Right lung (tissue), 5 donors: Measurements from ENCODE around the gene OS9. TPM values are rescaled to one million over a fixed set of nuclear protein-coding genes. Genes with fewer than 3 reads are reported as not detected.
"Not testable (repeated sequence)": the region's sequence is repeated elsewhere in the genome, so short reads cannot be mapped to it uniquely, and the experiment has no call there.

Experiments used
- DNase-seq, 2 donors: peaks; one replicate each; pipeline ENCODE4 v3.0.0-alpha.2; 2013
- polyA plus RNA-seq, 5 donors: library from polyadenylated mRNA; unstranded; fragments of 120-200 nt; gene quantifications; one replicate each; pipeline versions ENCODE4 v1.2.1 to v1.2.3, GENCODE V29; 2013; ENCODE audit warnings: inconsistent platforms in 1 of 5, low replicate concordance in 1 of 5; ENCODE audit not compliant: insufficient read length in 5 of 5, insufficient read depth in 1 of 5

The OS9 gene
- polyA plus RNA-seq, 5 donors, result 194 to 241 (median 220) TPM

DNA sequence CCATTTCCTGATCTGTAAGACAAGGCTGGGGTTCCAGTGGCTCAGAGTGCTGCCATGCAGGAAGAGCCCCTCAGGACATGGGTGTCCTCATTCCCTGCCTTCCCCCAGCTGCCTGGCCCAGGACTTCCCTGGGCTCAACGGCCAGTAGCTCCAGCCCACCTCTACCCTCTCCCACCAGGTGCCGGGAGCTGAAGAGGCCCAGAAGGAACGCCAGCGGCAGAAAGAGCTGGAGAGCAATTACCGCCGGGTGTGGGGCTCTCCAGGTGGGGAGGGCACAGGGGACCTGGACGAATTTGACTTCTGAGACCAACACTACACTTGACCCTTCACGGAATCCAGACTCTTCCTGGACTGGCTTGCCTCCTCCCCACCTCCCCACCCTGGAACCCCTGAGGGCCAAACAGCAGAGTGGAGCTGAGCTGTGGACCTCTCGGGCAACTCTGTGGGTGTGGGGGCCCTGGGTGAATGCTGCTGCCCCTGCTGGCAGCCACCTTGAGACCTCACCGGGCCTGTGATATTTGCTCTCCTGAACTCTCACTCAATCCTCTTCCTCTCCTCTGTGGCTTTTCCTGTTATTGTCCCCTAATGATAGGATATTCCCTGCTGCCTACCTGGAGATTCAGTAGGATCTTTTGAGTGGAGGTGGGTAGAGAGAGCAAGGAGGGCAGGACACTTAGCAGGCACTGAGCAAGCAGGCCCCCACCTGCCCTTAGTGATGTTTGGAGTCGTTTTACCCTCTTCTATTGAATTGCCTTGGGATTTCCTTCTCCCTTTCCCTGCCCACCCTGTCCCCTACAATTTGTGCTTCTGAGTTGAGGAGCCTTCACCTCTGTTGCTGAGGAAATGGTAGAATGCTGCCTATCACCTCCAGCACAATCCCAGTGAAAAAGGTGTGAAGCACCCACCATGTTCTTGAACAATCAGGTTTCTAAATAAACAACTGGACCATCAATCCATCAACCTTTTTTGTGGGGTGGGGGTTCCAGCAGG is 27.0 kb downstream of the OS9 start:
- DNase-seq, result no peak

- DNase-seq, result not testable (repeated sequence)
Measured at GRCh38 chr12:57721846-57722608, 28.1 kb downstream of the OS9 start.

GRCh38 chr12:57722716-57723629 is 29.0 kb downstream of the OS9 start:
- no peak for DNase-seq

GRCh38 chr12:57723630-57723962 is 29.7 kb downstream of the OS9 start:
- DNase-seq, result no peak

DNA sequence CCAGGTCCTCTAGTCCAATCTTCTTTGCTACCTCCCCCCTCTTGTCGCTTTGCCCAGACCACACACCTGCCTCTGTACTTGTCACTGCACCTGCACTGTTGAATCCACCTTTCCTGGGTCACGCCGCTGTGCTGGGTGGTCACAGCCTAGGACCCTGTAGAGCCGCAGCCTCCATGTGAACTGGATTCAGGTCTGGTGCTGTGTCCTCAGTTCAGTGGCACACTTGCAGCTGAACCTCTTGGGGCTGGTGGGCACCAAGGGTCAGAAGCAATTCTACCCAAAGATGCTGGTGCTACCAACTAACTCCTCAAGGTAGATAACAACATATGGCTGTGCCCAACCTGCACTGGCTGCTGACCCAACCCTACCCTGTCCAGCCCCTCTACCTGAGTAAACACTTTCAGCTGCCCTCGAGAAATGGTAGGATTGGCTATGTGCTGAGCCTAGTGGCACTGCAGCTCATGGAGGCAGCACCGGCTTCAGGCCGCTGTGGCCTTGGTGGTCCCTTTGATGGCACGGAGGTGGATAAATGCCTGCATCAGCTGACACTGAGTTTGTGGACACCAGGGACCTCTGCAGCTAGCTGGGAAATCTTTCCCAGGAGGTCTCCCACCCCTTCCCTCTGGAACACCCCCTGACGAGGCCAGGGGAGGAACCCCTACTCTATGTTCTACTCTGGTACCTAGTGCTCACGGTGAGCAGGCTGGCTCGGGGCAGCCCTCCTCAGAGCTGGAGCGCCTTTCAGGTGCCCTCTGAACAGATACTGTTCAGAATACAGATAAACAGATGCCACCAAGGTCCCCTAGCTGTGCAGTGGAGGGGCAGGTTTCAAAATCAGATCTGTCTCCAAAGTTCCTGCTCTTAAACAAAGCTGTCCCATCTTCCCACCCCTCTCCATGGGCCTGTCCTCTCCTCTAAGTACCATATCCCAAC is 30.3 kb downstream of the OS9 start:
- no peak for DNase-seq

DNA sequence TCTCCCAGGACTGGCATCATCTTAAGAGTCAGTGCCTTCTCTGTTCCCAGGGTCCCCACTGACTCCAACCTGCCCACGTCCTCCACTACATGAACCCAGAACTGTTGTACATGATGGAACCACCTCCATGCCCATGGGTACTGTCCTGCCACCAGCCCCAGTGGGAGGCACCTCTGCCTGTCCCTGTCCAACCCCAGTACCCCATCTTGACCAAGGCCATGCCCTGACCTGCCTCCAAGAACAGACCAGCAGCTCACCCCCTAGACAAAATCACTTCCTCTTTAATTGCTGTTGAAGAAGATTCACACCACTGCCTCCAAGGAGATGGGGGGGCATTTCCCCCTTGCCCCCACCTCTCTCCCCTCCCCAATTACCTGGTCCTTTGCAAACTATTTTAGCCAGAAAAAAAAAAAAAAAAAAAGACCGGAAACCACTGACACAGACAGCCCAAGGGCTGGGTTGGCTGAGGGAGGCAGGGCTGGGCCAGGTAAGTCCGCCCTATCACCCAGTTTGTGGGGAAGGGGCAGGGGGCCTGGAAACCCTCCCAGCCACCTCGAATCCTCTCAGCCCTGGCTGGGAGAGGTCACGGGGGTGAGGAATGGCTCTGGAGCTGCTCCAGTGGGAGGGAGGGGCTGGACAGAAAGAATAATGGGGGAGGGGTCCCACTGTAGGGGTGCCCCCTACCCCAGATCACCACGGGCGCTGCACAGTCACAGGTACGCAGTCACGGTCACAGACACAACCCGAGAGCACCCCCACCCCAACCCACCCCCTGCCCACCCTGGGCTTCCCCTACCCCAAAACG is 31.2 kb downstream of the OS9 start:
- DNase-seq, result no peak

- DNase-seq, result no peak
Measured at GRCh38 chr12:57725851-57726150, 31.9 kb downstream of the OS9 start.

- peak; percentile 54 to 67 for DNase-seq
Measured at GRCh38 chr12:57726151-57726883, 32.4 kb downstream of the OS9 start.

DNA sequence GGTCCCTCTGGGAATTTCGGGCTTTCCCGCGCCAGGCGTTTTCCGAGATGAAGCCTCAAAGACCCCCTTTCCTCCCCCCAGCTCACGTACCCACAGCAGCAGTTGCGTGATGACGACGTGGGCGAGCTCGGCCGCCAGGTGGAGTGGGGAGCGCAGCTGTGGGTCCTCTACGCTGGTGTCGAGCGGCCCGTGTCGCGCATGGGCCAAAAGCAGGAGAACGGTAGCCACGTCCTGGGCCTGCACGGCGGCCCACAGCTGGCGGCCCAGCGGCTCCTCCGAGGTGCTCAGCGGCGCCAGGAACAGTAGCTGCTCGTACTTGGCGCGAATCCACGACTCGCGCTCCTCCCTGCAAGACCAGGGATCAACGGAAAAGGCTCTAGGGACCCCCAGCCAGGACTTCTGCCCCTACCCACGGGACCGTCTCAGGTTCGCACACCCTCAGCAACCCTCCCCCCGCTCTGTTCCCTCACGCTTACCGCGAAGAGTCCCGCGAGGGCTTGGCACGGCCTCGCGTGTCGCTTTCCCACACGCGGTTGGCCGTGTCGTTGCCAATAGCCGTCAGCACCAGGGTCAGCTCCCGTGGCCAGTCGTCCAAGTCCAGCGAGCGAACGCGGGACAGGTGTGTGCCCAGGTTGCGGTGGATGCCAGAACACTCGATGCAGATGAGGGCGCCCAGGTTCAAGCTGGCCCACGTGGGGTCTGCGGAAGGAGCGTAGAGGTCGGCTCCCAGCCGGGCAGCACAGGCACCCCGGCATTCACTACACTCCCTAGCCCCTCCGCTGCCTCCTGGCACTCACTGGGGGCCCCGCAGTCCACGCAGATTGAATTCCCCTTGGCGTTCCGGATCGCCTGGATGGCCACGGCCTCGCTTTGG is 33.2 kb downstream of the OS9 start:
- peak in 1 of 2 donors; percentile 47 for DNase-seq

- DNase-seq, result no peak
Measured at GRCh38 chr12:57727758-57728395, 33.9 kb downstream of the OS9 start.

- no peak for DNase-seq
Measured at GRCh38 chr12:57729321-57729844, 35.5 kb downstream of the OS9 start.

GRCh38 chr12:57730336-57731067 is 36.6 kb downstream of the OS9 start:
- DNase-seq, result no peak

DNA sequence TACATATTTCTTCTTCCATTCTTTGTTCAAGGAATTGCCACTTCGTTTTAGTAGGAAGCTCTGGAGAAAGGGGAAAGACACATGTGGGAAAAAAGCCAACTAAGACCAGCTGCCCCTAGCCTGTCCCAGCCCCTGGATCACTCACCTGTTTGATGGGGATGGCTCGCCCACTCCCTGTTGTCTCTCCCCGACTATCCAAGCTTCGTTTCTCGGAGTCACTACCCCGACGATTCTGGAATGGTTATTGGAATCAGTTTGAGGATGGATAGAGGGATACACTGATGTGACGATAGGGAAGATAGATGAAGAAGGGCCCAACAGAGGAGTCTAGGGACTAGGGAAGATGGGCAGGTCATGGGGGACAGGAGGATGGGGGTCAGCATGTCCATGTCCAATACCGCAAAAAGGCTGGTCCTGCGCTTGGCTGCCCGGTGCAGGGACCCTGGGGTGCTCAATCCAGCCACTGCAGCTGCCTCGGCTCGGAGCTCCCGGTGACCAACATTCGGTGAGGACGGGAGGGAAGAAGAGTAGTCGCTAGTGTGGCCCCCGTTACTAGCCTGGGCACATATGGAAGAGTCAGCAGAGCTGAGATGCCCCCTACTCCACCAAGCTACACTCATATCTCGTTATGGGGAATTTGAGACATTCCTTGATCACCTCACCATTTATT is 37.6 kb downstream of the OS9 start:
- DNase-seq, result no peak

- DNase-seq, result no peak
Measured at GRCh38 chr12:57732270-57732669, 38.3 kb downstream of the OS9 start.

GRCh38 chr12:57732726-57733593 is 39.0 kb downstream of the OS9 start:
- no peak for DNase-seq
